ENCODE measurements around the gene GMNN.

- TF ChIP-seq POLR2A (IDR thresholded peaks at IDR 0.05) (no peak), CTCF (IDR thresholded peaks at IDR 0.05) (no peak), POLR2AphosphoS5 (IDR thresholded peaks at IDR 0.05) (no peak)
Observed at GRCh38 chr6:24825130-24825630, 50.4 kb downstream of the GMNN start.

Data from breast epithelium (tissue), 3 donors.